Thyroid gland (tissue), 4 donors: Measurements from ENCODE around the gene DMD. TPM values are rescaled to one million over a fixed set of nuclear protein-coding genes. Genes with fewer than 3 reads are reported as not detected.

Source experiments
- DNase-seq, 2 donors: peaks; one replicate each; pipeline ENCODE4 v3.0.0-alpha.2; 2019
- H3K27ac ChIP-seq, 3 donors: fragments of 200-600 bp; sonication (generic); 1 replicate in 2 of 3; 2 replicates in 1 of 3; pipeline ENCODE4 v1.5.1; 2016 to 2019; ENCODE audit warnings: mild to moderate bottlenecking in 1 of 3, moderate library complexity in 1 of 3
- H3K27me3 ChIP-seq: fragments of 200-600 bp; sonication (generic); one replicate; pipeline ENCODE4 v1.5.1; 2019
- H3K36me3 ChIP-seq, 2 donors: fragments of 200-600 bp; sonication (generic); one replicate each; pipeline ENCODE4 v1.5.1; 2016 to 2019
- H3K4me1 ChIP-seq, 2 donors: fragments of 200-600 bp; sonication (generic); one replicate each; pipeline ENCODE4 v1.5.1; 2017 to 2019
- H3K4me3 ChIP-seq, 3 donors: fragments of 200-600 bp; sonication (generic); replicated peaks in 1 of 3; 1 replicate in 2 of 3; 2 replicates in 1 of 3; pipeline ENCODE4 v1.5.1; 2016; ENCODE audit warnings: mild to moderate bottlenecking in 1 of 3
- H3K9me3 ChIP-seq: fragments of 200-600 bp; sonication (generic); one replicate; pipeline ENCODE4 v1.5.1; 2017
- CTCF ChIP-seq, 6 experiments: fragments of 200-600 bp in 3 of 6; fragments of 450-650 bp in 3 of 6; sonication (generic) in 3 of 6; IDR thresholded peaks; one replicate each; pipeline ENCODE4 v1.5.1; 2016 to 2019; ENCODE audit warnings: antibody characterized with exemption in 6 of 6, mild to moderate bottlenecking in 2 of 6, inconsistent platforms in 1 of 6, moderate library complexity in 1 of 6
- POLR2A ChIP-seq, 2 donors: fragments of 450-650 bp; IDR thresholded peaks; one replicate each; pipeline ENCODE4 v1.6.1; 2017; ENCODE audit warnings: antibody characterized with exemption in 2 of 2, mild to moderate bottlenecking in 2 of 2, moderate library complexity in 1 of 2
- WGBS, 2 donors: methylation state at CpG; one replicate each; pipeline ENCODE4 v1.1.5; 2017; 5-methylcytosine and 5-hydroxymethylcytosine counted together
- intact Hi-C: fragments of 100-400 bp; cut with DNase I; formaldehyde crosslinking; loops from one replicate; pipeline ENCODE4 v1.15.1; 2023
- total RNA-seq, 4 donors: library from RNA; depleted of rRNA; stranded (reverse); fragments of >200 nt; gene quantifications; one replicate each; pipeline ENCODE4 v1.2.3, GENCODE V29; 2016

The DMD gene
- total RNA-seq, 4 donors from 2014 or later: 16.5 to 24.0 (median 21.7) TPM

DNA sequence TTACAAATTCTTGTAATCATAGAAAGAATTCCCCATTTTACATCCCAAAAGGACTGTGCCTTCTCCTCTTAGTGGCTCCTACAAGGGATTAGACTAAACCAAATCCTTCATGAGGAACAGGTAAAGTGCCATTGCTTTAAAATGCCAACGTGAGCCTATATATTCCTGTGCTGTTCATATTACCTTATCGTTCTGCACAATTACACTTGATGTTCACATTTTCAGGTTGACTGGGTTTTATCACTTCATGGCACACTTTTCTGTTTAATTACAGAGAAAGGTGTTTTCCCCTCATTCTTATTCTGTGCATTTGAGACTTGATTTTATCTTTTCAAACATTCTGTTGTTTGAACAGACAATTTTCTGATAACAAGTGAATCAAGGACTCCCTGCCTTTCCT lies 1493.9 kb downstream of the DMD start:
- intact Hi-C loops: no loop called here
- DNase-seq: no peak
- no peaks in the 10 kb centered on the region for H3K27me3 ChIP-seq
- no peak overlapping the region for H3K27ac ChIP-seq
- H3K36me3 ChIP-seq: no peaks in the 10 kb centered on the region
- H3K4me1 ChIP-seq: no peaks in the 10 kb centered on the region
- H3K9me3 ChIP-seq: no peaks in the 10 kb centered on the region
- TF ChIP-seq POLR2A (IDR thresholded peaks at IDR 0.05): no peak
- TF ChIP-seq CTCF (IDR thresholded peaks at IDR 0.05): no peak
- 44 to 54% methylated on average over 2 of the region's 2 CpGs for WGBS, 2 donors
- H3K4me3 ChIP-seq: no peak overlapping the region

DNA sequence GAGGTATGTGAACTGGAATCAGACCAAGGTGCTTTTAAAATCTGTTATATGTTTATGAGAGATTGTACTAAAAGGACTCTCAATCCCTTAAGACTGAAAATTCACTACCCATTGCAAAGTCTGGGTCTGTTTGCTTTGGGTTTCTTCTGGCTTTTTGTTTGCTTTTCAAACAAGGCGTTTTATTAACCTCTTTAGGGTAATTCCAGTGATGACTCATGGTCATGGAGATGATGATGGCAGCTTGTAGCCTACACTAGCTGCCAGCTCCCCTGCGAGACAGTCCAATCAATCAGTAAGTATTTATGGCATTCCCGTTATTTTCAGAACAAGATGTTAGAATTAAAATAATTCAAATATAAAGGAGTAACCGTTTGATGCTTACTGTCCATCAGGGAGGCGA lies 1495.7 kb downstream of the DMD start:
- intact Hi-C loops: no loop called here
- WGBS, 2 donors: 83 to 84% methylated on average over 5 of the region's 5 CpGs
- Histone ChIP-seq H3K36me3 (no peaks in the 10 kb centered on the region), H3K27me3 (no peaks in the 10 kb centered on the region), H3K27ac (no peak overlapping the region), H3K9me3 (no peaks in the 10 kb centered on the region), H3K4me3 (no peak overlapping the region), H3K4me1 (no peaks in the 10 kb centered on the region)
- DNase-seq: no peak
- no peak for TF ChIP-seq POLR2A (IDR thresholded peaks at IDR 0.05)
- TF ChIP-seq CTCF (IDR thresholded peaks at IDR 0.05): no peak

DNA sequence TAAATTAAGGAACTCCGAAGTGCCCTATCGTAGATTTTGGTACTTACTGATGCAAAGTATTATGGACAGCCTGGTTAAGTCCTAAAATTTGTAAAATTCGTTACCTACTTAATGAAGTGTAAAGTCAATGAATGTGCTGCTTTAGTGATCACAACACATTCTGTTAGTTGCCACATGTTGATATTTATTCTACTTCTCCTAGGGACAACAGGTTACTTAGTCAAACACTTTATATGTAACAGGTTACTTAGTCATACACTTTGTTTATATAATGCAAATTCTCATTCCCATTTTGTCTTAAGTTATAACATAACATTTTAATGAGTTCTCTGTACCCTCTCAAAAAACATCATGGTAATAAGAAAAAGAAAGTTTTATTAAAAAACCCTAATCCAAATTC lies 1496.6 kb downstream of the DMD start:
- intact Hi-C loops: no loop called here
- TF ChIP-seq POLR2A (IDR thresholded peaks at IDR 0.05) (no peak), CTCF (IDR thresholded peaks at IDR 0.05) (no peak)
- WGBS, 2 donors: 96 to 97% methylated on average over 3 of the region's 3 CpGs
- no peaks in the 10 kb centered on the region for H3K4me1 ChIP-seq
- no peaks in the 10 kb centered on the region for H3K36me3 ChIP-seq
- H3K27ac ChIP-seq: no peak overlapping the region
- H3K9me3 ChIP-seq: no peaks in the 10 kb centered on the region
- no peak overlapping the region for H3K4me3 ChIP-seq
- H3K27me3 ChIP-seq: no peaks in the 10 kb centered on the region
- no peak for DNase-seq

GRCh38 chrX:31713120-31713519 lies 1498.2 kb downstream of the DMD start:
- TF ChIP-seq CTCF (IDR thresholded peaks at IDR 0.05) (no peak), POLR2A (IDR thresholded peaks at IDR 0.05) (no peak)
- 78 to 100% methylated on average over 1 of the region's 1 CpG for WGBS, 2 donors
- Histone ChIP-seq H3K27me3 (no peaks in the 10 kb centered on the region), H3K9me3 (no peaks in the 10 kb centered on the region), H3K36me3 (no peaks in the 10 kb centered on the region), H3K27ac (no peak overlapping the region), H3K4me3 (no peak overlapping the region), H3K4me1 (no peaks in the 10 kb centered on the region)
- intact Hi-C loops: no loop called here
- no peak for DNase-seq

- TF ChIP-seq CTCF (IDR thresholded peaks at IDR 0.05): no peak
- TF ChIP-seq POLR2A (IDR thresholded peaks at IDR 0.05): no peak
- no peak overlapping the region for H3K4me3 ChIP-seq
- intact Hi-C loops: no loop called here
Measured at GRCh38 chrX:31711166-31711565, 1500.2 kb downstream of the DMD start.

More at GRCh38 chrX:31711166-31711565, 1500.2 kb downstream of the DMD start:
- WGBS, 2 donors: 70 to 72% methylated on average over 2 of the region's 2 CpGs
- no peak for DNase-seq
- Histone ChIP-seq H3K36me3 (no peaks in the 10 kb centered on the region), H3K27me3 (no peaks in the 10 kb centered on the region), H3K9me3 (no peaks in the 10 kb centered on the region), H3K4me1 (no peaks in the 10 kb centered on the region), H3K27ac (no peak overlapping the region)
